Epithelial cell of proximal tubule (primary cell): ENCODE results near the gene CALHM5. TPM values are rescaled to one million over a fixed set of nuclear protein-coding genes. Genes with fewer than 3 reads are reported as not detected.
"Not testable (repeated sequence)": the region's sequence is repeated elsewhere in the genome, so short reads cannot be mapped to it uniquely, and the experiment has no call there.

ENCODE experiments used
- DNase-seq: peaks from one replicate; pipeline ENCODE4 v3.0.0-alpha.2; 2011; ENCODE audit warnings: low read depth
- H3K4me3 ChIP-seq: 2 replicates; pipeline ENCODE4 v1.5.1; 2011; ENCODE audit warnings: low read depth, mild to moderate bottlenecking, low read length
- CTCF ChIP-seq: conservative IDR thresholded peaks from 2 replicates; pipeline ENCODE4 v1.5.1; 2012; ENCODE audit warnings: low read depth, mild to moderate bottlenecking, low read length
- total RNA-seq: library from RNA; depleted of rRNA; stranded (reverse); fragments of >200 nt; gene quantifications from 2 replicates; pipeline ENCODE4 v1.2.3, GENCODE V29; 2015

Gene CALHM5
- total RNA-seq, 1 donor from 2014 or later: 0.12 TPM

DNA sequence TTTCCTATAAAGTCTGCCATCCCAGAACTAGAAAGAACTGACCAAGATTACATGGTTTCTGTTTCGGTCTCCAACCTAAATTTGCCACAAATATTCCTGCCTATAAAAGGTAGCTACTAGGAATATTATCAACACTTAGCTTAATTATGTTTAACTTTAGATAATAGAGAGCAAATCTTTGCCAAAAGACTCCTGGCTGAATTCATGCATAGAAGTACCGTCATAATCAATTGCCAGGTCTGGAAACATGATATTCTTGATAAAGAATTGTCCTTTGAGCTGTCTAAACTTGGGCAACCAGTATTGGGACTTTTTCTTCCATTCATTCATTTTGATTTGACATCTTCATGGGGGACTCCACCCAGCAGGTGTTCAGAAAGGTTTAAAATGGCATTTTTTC is 27.8 kb upstream of the CALHM5 start:
- H3K4me3 ChIP-seq: no peak overlapping the region
- DNase-seq: no peak
- TF ChIP-seq CTCF: no peak

- no peak overlapping the region for H3K4me3 ChIP-seq
- TF ChIP-seq CTCF: no peak
- no peak for DNase-seq
Observed at GRCh38 chr6:116485559-116486184, 25.8 kb upstream of the CALHM5 start.

- no peak for TF ChIP-seq CTCF
- no peak overlapping the region for H3K4me3 ChIP-seq
- no peak for DNase-seq
Observed at GRCh38 chr6:116491610-116492330, 19.7 kb upstream of the CALHM5 start.

GRCh38 chr6:116492331-116493067 is 18.9 kb upstream of the CALHM5 start:
- no peak for DNase-seq
- no peak for TF ChIP-seq CTCF

GRCh38 chr6:116495161-116495560 is 16.3 kb upstream of the CALHM5 start:
- not testable (repeated sequence) for H3K4me3 ChIP-seq, DNase-seq

More at GRCh38 chr6:116492331-116493067, 18.9 kb upstream of the CALHM5 start:
- H3K4me3 ChIP-seq: no peak overlapping the region

GRCh38 chr6:116497113-116497676 is 14.2 kb upstream of the CALHM5 start:
- no peak for TF ChIP-seq CTCF
- no peak overlapping the region for H3K4me3 ChIP-seq
- no peak for DNase-seq

GRCh38 chr6:116500969-116501433 is 10.4 kb upstream of the CALHM5 start:
- TF ChIP-seq CTCF: no peak
- no peak overlapping the region for H3K4me3 ChIP-seq
- peak; percentile 9 for DNase-seq
